Activated naive CD4-positive, alpha-beta T cell (primary cell): Measurements from ENCODE around the gene MAST4.

Source experiments
- DNase-seq, 4 experiments: peaks; one replicate each; lab custom pipeline; 2025; lab: John Stamatoyannopoulos, UW

MAST4 gene

DNA sequence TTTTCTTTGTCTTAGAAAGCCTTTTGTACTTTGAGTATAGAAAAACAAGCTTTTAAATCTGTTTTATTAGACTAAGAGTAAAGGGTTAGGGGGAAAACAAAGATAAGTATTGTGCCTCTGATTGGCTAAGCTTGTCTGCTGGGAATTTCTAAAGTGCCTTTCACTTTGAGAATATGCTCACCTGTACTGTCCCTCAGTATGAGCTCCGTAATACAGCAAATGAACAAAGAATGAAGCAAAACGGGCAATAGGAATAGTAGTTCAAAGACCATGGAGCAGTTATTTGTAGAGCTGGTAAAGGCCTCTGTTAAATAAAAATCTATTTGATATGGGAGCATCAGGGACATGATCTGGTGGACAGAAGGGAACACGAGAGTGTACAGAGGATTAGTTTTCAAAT is 277.8 kb downstream of the MAST4 start:
- no peak for DNase-seq

DNA sequence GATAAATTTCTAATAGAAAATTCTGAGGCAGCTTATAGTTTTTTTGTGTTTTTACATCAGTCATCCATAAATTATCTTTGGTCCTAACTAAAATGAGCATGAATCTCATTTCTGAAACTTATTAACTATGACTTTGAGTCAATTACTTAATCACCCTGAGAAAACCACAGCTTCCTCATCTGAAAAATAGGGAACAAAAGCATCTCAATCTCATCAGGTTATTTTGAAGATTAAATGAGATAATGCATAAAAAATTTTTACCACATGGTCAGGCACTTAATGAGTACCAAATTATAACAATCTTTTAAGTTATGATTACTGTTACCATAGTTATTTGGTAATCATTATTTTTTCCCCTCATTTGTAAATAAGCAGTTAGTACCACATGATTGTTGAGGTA is 279.1 kb downstream of the MAST4 start:
- no peak for DNase-seq

DNA sequence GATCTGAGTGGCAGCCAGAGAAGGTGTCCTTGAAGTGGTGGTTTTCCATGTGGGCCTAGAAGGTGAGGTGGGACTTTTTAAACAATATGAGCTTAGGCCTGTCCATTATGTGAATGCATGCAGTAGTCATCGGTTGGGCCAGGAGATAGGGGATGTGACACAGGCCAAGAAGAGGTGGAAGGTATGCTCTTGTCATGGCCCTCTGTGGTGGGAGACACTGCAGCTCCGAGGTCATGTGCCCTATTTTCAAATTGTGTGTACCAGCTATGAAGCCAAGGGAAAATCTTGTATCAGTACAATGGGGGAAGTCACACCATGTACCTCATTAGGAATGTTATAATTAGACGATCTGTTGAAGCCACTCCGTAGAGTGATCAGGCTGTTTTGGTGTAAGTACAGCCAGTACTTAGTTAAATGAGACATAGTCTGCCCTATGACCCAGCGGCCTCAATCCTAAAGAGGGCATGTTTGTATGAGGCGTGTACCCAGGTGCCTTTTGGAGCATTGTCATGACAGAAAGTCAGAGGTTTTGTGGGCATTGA is 280.1 kb downstream of the MAST4 start:
- DNase-seq: no peak

DNA sequence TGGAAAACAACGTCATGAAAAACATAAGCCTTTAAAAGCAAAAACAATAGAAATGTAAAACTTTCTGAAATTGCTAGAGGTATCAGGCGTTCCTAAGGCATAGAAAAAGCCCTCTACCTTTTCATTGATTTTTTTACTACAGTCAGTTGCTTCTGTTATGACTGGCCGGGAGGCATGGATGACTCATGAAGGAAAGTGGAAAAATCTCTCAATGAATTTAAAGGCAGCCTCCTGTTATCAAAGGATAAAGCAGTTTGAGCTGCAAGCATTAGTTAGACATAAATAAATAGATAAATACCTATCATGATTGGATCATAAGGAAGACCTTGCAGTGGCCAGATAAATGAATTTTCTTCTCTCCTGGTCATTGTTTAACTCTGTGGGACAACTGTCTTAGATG is 281.6 kb downstream of the MAST4 start:
- DNase-seq: no peak

DNA sequence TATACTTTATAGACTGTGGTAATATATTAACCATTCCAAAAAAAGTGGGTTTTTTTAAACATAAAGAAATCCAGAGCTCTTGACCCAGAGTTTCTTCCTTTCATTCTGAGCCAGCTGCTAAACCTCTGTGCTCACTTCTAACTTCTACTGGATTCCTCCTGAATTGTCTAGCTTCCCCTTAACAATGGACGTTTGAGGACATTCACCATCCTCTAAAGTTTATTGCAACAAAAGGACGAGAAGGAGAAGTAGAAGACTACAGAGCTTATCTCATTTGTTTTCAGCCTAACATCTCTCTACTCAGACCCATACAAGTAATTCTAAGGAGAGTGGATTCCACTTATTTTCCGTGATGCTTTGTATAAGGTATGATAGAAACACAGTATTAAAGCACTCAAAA is 284.2 kb downstream of the MAST4 start:
- DNase-seq: no peak

DNA sequence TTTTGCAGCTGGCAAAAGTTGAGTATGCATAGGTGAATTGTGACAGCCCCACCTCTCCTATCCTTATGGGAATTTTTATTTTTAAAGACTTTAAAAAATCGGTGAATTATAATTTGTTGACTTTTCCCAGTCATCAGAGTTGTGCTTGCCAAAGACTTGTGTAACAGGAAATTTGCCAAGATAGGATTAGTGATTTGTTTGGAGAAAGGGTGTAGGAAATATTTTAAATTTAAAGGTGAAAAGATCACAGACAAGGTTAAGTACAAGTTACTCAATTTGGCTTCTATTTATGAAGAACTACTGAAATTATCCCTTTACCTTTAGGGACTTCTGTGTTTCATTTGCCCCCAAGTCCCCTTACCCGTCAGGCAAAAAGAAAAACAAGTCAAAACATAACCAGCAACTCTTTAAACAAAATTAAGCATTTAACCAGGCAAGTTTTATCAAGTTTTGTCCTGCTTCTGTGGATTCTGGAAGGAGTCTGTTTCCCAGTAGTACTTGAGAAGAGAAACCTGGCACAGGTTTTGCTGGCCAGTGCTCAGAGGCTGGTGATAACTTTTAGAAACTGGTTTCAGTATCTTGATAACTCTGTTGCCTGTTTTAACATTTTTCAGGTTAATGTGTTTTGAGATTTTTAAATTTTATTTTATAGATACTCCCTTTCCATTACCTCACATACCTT is 285.4 kb downstream of the MAST4 start:
- no peak for DNase-seq

DNA sequence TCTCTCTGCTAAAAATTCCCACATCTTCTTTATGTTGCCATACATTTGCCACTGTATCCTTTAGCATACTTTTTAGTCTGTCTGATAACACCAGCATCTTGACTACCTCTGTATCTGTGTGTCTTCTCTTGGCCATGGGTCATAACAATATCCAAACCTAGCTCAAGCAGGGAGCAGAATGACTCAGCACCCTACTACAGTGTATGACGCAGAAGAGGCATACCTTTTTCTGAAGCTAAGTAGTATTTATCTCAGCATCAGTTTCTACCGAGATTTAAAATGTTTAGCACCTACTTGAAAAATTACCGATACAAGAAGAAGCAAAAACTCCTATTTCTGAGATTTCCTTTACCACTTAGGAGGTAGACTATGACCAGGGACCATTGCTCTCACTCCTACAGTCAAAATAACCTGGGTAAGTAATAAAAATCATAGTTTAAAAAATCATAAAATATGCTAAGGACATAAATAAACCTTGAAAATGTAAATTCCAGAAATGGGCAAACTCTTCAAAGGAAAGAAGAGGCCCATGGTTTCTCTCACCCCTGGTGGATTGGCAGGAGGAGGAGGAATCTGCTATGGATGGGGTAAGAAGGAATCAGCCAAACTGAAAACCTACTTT is 286.5 kb downstream of the MAST4 start:
- DNase-seq: no peak

DNA sequence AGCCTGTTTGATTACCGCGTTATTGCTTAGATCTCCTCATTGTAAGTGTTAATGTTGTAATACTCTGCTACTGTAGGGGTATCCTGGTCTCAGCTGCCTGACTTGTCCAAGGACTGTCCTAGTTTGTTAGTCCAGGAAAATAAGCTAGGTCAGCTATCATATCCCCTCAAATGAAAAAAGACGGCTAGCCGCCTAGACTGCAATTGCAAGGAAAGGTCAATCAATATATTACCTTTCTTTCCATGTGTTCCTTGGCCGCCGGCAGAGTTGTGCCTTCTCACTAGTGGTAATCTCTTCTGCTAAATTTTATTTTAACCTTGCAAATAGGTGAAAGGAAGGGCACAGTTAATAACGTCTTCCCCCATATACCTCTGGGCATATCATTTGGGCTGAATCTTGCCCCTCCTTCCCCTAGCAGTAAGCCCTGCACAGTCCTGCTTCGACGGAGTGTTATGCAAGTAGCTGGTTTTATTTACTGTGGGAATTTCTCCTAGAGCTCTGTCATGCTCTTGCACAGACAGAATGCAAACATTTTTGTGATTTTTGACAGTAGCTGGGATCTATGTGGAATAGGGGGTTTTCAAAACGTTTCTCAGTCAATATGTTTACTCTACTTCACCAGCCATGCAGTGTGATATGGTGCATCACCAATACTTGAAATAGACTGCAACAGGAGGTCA is 288.5 kb downstream of the MAST4 start:
- DNase-seq: no peak

DNA sequence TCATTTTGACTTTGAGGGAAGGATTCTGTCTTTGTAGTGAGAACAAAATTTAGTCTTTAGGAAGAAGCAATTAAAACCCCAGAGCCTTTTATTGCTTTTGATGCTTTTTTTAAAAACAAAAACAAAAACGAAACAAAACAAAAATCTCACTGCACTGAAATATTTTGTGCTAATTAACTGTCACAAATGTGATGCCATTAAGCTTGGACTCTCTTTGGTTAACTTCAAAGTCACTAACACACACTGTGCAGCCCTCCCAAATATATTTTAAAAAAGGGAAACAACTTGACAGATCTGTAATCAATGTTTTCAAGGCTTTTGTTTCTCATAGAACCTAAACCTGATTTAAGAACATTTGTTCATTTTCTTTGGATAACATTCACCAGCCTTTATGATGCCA is 290.7 kb downstream of the MAST4 start:
- DNase-seq: no peak

DNA sequence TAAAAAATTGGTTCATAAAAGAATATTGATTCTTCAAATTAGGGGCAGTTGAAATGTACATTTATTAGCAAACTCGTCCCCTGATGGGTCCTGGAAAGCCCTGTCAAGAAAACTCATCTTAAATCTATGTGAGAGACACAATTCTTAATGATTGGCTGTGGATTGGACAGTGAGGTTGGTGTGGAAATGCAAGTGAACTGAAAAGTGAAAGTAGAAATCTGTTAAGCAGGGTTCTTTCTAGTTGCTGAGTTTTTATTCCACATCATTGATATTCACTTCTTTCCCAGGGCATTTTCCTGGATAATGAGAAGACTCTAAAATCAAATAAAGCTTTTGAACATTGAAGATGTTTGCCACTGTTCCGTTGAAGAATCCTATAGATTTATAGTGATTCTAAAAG is 292.4 kb downstream of the MAST4 start:
- DNase-seq: no peak

DNA sequence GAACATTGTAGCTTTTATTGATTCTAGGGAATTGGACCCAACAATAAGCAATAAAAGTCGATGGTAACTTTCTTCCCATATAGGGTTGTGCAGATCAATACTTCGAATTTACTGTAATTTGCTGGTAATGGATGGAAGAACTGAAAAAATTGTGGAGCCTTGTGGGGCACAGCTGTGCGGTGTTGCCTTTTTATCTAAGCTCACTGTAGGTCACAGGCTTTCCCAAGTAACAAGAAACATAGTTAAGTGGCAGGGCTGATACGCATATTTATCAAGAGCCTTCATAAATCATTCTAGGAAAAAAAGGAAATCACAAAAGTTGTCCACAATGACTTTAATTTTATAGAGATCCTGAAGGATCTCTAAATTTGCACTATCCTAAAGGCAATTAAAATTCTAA is 292.9 kb downstream of the MAST4 start:
- no peak for DNase-seq

DNA sequence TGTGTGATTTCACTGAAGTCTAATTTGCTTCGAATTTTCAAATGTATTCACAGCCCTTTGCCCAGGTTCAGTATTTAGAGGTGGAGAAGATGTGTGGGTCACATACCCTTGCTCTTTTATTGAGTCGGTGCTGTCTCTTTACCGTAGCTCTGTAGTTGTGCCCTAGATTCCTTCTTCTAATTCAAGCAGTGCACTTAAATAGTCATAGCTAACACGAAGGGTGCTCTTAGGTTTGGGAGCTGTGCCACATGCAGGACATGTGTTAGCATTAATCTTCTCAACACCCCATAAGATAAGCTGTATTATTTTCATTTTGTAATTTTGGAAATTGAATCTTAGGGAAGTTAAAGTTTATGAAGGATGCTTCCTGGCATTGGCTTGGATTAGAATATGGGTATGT is 293.3 kb downstream of the MAST4 start:
- no peak for DNase-seq

DNA sequence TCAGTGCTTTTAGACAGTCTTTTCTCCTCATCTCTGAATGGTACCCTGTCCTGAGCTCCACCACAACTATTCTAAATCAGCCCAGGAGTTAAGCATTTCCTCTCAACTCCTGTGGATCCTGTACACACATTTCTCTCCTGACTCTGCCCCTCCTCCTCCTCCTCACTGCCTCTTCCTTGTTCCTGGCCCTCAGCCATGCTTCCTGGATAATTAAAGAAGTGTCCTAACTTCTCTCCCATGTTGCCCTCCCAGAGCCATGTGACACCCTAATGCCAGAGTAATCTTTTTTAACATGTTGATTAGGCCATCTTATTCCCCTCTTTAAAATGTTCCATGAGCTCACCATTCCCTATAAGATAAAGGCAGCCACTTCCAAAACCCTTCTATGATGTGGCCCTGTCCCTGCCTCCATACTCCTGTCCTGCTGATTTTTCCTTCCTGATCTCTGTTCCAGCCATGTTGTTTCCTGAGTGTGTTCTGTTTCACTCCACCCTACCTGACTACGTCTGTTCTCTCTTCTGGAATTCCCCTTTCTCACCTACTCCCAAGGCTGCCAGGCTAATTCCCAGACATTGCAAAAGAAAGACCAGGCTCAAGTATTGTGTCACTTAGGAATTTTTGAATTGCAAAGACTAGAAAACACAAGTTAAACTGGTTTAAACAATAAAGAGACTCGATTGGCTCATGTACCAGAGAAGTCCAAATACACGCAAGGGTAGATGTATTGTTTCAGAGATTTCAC is 295.2 kb downstream of the MAST4 start:
- DNase-seq: no peak

DNA sequence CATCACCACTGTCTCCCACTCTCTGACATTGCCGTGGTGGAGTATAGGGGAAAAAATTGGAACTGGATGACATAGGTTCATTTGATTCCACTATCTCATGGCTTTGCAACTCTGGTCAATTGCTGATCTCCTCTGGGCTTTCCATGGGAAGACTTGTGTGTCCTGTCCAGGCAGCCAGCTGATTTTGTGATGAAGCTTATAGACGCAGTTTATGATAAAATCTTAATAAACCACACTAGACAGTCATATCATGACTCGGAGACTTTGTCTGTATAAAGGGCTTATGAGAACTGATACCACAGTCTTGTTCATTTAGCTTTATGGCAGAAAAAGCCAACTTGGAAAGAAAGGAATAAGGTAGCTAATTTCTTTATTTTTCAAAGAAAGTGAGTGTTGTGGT is 296.5 kb downstream of the MAST4 start:
- DNase-seq: no peak

DNA sequence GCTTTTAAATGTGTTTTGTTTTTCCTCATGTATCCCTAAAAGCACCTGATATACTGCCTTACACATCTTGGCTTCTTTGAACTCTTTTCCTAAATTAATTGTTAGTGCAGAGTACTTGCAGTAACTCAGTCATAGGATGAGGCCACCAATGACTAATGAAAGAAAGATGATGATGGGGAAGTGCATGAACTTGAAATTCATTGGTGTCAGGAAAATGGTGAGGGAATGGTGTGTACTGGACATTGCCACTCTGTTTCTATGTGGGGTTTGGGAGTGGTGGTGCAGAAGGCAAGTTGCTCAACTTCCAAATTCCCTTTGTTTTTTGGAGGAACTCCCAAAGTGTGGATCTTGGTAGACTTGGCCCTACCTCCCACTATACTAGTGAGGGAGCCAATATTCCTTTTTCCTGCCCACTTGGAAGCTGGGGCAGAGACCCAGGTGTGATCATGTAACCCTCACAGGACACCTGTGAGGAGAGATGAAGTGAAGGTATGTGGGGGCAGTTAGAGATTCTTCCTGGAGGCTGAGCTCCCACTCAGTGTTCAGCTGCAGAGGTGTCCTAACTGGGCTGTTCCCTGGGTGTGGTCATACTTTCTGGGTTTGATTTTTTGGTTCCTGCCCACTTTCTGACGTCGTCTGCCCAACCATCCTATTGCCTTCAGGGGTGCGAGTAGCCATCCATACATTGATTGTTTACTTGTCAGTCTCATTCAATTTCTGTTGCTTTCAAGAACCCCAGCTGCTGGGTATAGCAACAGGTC is 298.5 kb downstream of the MAST4 start:
- DNase-seq: no peak

DNA sequence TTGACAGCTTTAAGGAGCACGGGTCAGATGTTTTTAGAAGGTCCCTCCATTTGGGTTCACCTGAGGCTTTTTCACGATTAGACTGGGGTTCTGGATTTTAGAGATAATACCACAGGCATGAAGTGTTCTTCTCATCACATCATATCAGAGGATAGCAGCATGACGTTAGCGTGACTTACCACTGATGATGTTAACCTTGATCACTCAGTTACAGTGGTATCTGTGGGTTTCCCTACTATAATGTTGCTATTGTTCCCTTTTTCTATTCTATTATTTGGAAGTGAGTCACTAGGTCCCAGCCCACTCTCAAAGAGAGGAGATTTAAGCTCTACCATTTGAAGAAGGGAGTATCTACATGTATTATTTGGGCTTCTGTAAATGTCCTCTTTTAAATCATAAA is 300.0 kb downstream of the MAST4 start:
- DNase-seq: no peak

DNA sequence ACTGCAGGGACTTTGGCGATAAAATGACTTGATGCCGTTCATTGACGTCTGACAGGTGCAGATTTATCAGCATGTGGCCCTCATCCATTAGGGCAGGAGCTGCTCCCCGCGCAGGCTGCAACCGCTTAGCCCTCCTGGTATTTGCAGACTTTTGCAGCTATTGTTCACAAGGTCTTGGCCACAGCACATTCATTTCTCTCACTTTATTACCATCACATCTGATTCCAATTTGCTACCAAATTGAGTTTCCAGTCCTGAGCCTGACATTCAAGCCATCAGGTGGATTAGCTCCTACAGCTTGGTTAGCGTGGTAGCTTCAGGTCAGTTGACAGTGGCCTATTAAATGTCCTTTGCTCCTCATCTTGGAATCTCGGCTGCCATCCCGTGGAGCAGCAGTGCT is 301.2 kb downstream of the MAST4 start:
- DNase-seq: no peak

DNA sequence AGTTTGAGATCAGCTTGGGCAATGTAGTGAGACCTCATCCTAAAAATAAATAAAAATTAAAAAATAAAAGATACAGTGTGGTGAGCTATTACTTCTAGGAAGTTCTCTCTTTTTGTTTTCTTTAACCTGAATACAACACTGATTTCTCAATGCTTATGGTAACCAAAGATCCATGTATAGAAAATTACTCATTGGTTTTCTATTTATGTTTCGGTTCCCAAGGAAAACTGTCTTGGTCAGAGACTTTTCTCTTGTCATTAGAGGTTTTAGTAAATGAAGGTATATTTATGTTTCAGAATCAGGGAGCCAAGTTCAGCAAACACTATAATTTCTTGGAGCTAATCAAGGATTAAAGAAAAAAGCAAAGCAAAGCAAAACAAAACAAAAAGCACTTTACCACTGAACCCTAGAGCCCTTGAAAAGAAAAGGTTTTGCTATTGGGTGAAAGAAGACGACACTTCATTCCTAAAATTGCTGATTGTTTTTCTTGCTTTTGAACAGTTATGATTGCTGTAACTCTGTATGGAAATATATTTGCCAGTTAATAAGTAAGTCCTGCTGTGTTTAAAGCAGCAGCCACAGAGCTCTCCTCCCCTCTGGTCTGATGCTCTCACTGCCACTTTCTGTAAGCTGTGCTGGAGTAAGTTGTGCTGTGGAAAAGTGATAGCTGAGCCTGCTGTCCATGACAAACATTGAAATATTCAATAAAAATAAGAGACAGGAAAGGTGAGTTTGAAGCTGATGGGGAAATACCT is 302.2 kb downstream of the MAST4 start:
- DNase-seq: no peak

DNA sequence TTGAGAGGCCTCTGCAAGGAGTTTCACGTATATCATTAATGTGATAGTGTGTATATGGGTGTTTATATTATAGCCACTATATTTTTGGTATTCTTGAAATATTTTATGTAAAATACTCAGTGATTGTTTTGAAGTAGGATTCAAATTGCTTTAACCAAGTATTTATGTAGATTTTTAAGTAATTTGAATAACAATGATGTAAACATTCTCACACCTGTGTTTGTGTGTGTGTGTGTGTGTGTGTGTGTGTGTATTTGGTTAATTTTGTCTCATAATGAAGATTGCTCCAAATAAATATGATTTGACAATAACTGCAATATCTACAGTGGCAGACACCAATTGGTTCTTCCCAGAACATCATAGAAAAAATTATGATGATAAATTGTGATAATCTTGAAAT is 307.0 kb downstream of the MAST4 start:
- no peak for DNase-seq

DNA sequence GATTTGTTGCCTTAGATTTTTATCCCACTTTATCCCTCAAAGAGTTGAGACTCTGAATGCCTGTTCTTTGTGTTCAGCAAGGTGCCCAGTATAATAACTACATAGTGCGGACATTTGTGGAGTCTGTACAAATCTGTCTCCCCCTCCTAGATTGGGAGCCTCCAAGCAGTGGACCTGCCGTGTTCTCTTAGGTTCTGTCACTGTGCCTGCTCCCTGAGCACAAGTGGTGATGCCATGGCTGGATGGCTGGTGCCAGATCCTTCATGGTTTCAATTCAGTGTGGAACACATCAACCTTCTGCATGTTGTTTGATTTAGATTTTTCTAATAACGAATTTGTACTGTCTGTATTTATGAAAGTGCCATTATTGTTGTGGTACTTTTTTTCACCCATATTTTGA is 307.5 kb downstream of the MAST4 start:
- no peak for DNase-seq

DNA sequence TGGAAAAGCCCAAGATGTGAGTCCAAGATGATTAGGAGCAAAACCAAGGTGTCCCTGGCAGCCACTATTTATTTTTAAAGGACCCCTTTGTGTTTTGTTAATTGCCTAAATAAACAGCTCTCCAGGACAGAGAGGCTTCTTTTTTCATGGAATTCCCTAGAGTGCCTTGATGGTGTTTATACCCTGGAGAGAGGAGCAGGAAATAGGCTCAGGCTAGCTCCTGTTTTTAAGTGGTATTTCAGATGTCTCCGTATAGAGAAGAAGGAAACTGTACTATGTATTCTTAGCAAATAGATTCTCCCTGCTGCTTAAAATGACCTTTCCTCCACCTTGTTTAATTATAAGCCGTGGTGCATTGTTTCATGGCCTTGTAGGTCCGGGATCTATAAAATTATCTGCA is 308.0 kb downstream of the MAST4 start:
- no peak for DNase-seq
